ENCODE results near the gene RPP40.
"Not testable (repeated sequence)": the region's sequence is repeated elsewhere in the genome, so short reads cannot be mapped to it uniquely, and the experiment has no call there.

The RPP40 gene

GRCh38 chr6:5014072-5014561, 10.3 kb upstream of the RPP40 start:
- DNase-seq: no peak

GRCh38 chr6:5012519-5012918, 8.7 kb upstream of the RPP40 start:
- DNase-seq: no peak

DNA sequence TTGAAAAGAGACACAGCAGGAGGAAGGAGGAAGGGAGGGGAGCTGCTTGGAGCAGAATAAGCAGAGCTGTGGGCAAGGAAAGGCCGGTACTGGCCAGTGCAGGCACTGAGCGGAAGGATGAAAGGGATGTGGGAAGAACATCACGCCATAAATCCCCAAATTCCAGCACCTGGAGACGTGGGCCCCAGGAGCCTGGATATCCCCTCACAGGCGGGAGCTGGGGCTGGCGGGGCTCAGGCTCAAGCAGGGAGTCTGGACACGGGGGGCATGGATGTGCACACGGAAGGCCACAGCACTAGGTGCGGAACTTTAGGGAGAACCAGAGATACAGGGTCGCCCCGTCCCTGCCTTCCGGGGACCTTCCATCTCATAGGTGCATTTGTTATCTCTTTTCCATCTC, 7.5 kb upstream of the RPP40 start:
- no peak for DNase-seq

GRCh38 chr6:5007531-5007930, 3.7 kb upstream of the RPP40 start:
- no peak for DNase-seq

DNA sequence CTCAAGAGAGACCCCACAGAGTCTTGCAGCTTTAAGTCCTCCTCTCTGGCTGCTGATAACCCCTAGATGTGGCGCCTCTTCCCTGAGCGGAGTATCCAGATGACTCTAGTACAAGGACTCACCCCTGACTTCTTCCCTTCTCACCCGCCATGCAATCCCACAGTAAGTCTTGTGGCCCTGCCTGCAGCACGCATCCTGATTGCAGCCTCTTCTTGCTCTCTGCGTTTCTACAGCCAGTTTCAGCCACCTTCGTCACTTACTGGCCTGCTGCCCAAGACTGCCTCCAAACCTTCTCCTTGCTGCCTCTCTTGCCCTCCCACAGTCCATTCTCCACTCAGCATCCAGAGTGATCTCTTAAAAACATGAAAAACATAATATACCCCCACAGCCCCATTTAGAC, 2.4 kb upstream of the RPP40 start:
- DNase-seq: no peak

- not testable (repeated sequence) for DNase-seq
Observed at GRCh38 chr6:5005038-5005433, 1.2 kb upstream of the RPP40 start.

DNA sequence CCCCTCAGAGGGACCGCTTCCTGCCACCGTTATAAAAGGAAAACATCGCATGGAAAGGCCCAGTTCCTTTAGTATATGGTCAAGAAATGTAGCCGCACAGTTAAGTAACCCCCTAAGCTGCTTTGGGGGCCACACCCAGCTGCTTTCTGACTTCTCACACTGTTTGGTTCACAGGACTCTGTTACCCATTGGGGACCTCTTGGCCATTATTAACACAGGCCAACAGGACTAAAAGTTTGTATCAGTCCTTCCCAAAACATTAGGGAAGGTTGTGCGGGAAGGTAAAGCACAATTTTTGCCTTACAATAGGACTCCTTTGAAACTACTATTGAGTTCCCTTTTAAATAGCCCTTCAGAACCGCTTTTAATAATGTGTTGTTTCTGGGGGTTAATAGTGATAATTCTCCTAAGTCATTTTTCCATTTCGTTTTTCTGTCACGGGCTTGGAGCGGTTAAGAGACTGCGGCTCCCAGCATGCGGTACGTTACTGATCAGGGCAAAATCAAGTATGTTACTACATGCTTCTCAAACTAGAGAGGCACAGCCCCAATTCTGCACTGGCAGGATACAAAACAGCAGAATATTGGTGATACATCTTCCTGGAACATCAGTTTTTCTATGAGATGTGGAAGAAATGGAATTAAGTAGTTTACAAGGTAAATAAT, 668 bp upstream of the RPP40 start:
- no peak for DNase-seq

GRCh38 chr6:4999586-4999985, 4.3 kb downstream of the RPP40 start:
- DNase-seq: no peak

- DNase-seq: no peak
Observed at GRCh38 chr6:4997862-4998261, 6.0 kb downstream of the RPP40 start.

DNA sequence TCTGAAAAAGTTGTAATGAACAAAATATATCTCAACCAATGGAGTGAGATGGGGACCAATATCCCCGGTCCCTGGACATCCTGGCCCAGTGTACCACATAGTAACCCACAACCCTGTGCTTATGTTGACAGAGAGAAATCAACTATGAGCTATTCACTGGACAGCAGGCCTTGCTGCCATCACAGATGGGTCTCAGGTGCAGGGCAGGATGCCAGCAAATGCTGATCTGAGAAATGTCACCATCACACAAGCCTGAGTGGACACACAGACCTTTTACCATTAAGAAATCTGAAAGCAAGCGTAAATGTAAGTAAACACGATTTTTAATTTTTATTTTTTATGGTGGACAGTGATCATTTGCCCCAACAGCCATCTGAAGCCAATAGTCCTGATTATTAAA, 9.1 kb downstream of the RPP40 start:
- DNase-seq: no peak

DNA sequence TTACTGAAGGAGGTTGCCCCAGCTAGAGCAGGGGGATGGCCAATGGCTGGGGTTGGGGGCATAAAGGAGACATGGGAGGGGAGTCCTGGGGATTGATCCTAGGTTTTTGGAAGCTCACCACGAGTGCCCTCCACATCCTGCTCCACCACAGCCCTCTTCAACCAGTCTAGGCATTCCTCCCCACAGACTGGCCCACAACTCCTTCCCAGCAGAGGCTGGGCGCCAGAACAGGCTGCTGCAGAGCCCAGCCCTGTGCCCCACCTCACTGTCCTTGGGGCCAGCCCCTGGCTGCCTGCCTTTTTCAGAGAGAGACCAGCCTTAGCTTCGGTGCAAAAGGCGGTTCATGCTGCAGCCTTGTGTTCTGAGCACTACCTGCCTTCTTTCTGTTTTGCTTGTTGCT, 16.4 kb downstream of the RPP40 start:
- no peak for DNase-seq

DNA sequence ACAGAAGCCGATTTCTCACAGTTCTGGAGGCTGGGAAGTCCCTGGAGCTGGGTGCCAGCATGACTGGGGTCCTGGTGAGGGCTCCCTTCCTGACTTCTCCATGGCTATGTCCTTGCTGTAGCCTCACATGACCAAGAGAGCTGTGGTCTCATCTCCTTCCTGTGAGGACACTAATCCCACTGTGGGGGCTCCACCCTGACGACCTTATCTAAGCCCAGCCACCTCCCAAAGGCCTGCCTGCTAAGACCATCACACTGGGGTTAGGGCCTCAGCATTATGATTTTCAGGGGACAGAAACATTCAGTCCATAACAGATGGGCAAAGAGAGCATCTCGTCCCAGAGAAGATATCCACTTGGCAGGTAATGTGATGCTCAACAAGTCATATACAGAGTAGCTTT, 16.8 kb downstream of the RPP40 start:
- no peak for DNase-seq

DNA sequence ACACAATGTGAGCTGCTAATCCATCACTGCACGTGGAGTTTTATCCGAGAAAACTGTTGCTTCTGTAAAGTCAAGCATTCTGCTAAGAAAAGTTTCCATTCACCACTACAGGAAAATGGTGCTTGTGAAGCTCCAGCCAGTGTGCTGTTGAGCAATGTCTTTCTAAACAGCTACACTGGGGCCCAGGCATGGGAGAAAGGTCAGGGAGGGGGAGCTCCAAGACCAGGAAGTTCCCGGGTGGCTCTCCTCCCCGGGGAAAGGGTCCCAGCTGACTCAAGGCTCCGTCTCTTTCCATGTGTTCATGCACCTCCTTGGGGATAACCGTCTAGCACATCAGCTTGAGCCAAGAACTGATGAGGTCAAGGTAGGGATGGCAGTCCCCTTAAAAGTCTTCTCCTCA, 20.5 kb downstream of the RPP40 start:
- no peak for DNase-seq

- DNase-seq: no peak
Observed at GRCh38 chr6:4981761-4982160, 22.1 kb downstream of the RPP40 start.

DNA sequence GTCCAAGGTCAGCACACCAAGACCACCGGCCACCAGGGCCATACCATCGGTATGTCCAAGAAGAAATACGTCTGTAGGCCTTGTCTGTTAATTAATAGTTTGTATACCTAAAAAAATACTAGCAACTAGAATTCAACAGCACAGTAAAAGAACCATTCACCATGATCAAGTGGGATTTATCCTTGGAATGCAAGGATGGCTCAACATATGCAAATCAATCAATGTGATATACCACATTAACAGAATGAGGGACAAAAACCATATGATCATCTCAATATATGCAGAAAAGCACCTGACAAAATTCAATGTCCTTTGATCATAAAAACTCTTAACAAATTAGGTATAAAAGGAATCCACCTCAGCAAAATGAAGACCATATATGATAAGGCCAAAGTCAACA, 24.4 kb downstream of the RPP40 start:
- DNase-seq: no peak

DNA sequence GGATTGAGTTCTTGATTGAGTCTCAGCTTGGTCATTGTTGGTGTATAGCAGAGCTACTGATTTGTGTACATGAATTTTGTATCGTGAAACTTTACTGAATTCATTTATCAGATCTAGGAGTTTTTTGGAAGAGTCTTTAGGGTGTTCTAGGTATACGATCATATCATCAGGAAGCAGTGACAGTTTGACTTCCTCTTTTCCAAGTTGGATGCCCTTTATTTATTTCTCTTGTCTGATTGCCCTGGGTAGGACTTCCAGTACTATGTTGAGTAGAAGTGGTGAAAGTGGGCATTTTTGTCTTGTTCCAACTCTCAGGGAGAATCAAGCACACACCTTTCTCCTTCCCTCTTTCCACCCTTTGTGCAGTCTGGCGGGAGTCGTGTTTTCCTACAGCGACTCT, 26.4 kb downstream of the RPP40 start:
- no peak for DNase-seq

GRCh38 chr6:4975506-4975905, 28.3 kb downstream of the RPP40 start:
- no peak for DNase-seq

- no peak for DNase-seq
Observed at GRCh38 chr6:4974962-4975361, 28.9 kb downstream of the RPP40 start.

DNA sequence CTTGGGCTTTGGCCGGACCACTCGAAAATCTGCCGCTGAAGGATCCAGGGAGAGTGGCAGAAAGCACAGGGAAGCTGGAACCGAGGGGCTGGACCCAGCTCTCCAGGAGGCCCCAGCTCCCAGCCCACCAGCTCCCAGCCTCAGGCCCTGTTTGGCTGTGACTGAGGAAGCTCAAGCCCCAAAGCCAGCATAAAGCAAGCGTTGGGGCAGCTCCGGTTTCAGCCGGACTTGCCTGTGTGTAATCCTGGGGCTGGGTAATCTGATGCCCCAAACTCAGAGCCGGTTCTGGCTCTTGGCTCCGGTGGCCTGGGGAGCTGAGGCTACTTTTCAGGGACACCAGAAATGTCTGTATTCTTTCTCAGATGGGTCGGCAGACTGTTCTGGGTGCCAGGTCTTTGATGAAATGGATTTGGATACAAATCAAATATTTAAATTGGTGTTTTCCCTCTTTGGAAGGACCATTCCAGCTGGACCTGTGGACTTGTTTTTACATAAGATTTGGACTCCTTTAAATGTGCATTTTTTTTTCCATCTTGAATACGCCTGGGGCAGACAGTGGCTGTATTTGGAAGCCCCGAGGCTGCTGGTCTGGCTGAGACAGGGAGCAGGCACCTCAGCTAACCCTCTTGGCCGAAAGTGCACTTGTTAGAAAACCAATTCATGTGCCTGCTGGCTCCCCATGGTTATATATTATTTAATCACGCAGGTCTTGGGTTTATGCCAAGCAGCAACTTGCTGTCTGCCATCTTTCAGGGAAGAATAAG, 29.7 kb downstream of the RPP40 start:
- no peak for DNase-seq

- DNase-seq: no peak
Observed at GRCh38 chr6:4973415-4973814, 30.4 kb downstream of the RPP40 start.

- no peak for DNase-seq
Observed at GRCh38 chr6:4972438-4972837, 31.4 kb downstream of the RPP40 start.

DNA sequence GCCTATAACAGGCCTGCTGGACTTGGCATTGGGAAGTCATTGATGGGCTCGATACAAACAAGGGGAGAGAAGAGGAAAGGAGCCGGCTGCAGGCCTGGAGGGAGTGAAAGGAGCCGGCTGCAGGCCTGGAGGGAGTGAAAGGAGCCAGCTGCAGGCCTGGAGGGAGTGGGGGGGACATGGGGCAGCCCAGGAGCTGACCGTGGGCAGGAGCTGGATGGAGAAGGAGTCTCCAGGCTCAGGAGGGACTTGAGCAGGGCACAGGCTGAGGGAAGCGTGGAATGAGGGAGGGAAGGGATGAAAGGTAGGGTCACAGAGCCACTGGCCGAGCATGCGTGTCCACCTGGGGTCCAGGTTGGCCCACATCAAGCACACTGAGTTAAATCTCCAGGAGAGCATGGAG, 32.0 kb downstream of the RPP40 start:
- no peak for DNase-seq

DNA sequence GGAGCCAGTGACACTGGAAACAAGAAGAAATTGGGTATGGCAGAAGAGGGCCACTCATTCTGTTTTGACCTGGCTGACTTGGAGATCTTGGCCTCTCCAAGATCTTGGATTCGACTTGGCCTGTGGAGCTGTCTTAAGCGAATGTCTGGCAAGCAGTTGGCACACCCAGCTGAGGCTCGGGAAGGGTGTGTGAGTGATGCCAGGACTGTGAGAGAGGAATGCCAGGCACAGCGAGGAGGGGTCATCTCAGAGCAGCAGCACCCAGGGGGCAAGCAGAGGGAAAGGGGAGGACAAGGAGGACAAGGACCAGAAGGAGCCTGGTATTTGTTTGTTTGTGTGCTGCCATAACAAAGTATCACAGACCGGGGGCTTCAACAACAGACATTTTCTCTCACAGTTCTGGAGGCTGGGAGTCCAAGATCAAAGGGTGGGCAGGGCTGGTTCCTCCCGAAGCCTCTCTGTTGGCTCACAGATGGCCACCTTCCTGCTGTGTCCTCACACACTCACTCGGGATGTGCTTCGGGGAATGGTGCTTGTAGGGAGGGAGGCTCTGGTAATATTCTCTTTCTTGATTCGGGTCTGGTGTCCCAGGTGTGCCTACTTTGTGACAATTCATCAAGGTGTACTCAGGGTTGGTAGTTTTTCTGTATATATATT, 33.0 kb downstream of the RPP40 start:
- no peak for DNase-seq

- no peak for DNase-seq
Observed at GRCh38 chr6:4969609-4970285, 34.1 kb downstream of the RPP40 start.
